ENCODE results near the gene ACBD3. TPM values are rescaled to one million over a fixed set of nuclear protein-coding genes. Genes with fewer than 3 reads are reported as not detected.
A peak's percentile ranks its signal among the peaks of the same experiment; 100 is the strongest.

The ACBD3 gene
- total RNA-seq, 1 donor: 72.0 TPM

GRCh38 chr1:226164154-226164553 lies 22.4 kb downstream of the ACBD3 start:
- TF ChIP-seq, protein P1, sequence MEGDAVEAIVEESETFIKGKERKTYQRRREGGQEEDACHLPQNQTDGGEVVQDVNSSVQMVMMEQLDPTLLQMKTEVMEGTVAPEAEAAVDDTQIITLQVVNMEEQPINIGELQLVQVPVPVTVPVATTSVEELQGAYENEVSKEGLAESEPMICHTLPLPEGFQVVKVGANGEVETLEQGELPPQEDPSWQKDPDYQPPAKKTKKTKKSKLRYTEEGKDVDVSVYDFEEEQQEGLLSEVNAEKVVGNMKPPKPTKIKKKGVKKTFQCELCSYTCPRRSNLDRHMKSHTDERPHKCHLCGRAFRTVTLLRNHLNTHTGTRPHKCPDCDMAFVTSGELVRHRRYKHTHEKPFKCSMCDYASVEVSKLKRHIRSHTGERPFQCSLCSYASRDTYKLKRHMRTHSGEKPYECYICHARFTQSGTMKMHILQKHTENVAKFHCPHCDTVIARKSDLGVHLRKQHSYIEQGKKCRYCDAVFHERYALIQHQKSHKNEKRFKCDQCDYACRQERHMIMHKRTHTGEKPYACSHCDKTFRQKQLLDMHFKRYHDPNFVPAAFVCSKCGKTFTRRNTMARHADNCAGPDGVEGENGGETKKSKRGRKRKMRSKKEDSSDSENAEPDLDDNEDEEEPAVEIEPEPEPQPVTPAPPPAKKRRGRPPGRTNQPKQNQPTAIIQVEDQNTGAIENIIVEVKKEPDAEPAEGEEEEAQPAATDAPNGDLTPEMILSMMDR (IDR thresholded peaks at IDR 0.05; ENCODE audit: insufficient read depth, low read length): no peak
- no peak for DNase-seq (ENCODE audit: low read depth)
- no peak overlapping the region for H3K4me3 ChIP-seq (ENCODE audit: low read depth, low read length)

DNA sequence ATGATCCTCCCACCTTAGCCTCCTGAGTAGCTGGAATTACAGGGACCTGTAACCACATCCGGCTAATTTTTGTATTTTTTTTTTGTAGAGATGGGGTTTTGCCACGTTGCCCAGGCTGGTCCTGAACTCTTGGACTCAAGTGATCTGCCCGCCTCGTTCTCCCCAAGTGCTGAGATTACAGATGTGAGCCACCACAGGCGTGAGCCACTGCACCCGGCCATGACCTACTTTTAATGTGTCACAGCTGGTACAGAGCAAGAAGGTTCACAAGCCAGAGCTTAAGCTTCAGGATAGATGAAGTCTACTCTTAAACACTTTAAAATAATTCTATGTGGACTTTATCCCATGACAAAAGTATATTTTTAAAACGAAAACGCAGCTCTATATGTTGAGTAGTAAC lies 23.6 kb downstream of the ACBD3 start:
- TF ChIP-seq, protein P1 (IDR thresholded peaks at IDR 0.05; ENCODE audit: insufficient read depth, low read length): no peak
- H3K4me3 ChIP-seq (ENCODE audit: low read depth, low read length): no peak overlapping the region
- no peak for DNase-seq (ENCODE audit: low read depth)

DNA sequence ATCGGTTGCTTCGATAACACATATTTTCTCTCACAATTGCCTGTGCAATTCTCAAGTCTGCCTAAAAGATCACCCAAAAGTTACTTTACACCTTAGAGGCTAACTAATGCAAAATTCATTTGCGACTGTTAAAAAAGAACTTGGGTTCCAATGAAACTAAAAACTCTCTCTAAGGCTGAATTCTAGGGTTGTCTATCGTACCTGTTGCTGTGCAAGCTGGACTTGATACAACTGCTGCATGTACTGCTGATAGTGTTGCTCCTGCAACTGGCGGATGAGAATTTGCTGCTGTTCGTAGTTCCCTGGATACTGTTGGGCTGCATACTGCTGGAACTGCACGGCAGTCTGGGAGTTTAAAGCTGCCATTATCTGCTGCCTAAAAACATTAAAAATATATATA lies 27.6 kb downstream of the ACBD3 start:
- no peak for DNase-seq (ENCODE audit: low read depth)
- no peak overlapping the region for H3K4me3 ChIP-seq (ENCODE audit: low read depth, low read length)
- TF ChIP-seq, protein P1 (IDR thresholded peaks at IDR 0.05; ENCODE audit: insufficient read depth, low read length): no peak

DNA sequence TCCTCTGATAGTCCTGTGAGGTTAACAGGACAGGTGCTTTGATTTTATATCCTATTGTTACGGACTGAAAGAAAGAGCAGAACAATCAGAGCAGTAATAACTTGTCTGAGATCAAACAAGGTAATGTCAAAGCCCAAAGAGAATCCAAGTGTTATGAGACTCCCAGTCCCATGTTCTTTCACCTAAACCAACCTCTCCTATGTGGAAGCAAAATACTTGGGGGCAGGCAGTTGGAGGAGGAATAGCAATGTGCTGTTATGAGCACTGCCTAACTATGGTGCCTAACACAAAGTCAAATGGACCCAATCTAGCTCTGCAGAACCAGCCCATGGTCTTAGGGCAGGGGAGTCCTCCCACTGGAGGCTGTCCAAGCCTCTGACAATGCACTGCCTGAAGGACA lies 28.1 kb downstream of the ACBD3 start:
- no peak for DNase-seq (ENCODE audit: low read depth)
- H3K4me3 ChIP-seq (ENCODE audit: low read depth, low read length): no peak overlapping the region
- TF ChIP-seq, protein P1 (IDR thresholded peaks at IDR 0.05; ENCODE audit: insufficient read depth, low read length): no peak

GRCh38 chr1:226157761-226158316 lies 28.7 kb downstream of the ACBD3 start:
- peak; percentile 81 for DNase-seq (ENCODE audit: low read depth)
- TF ChIP-seq, protein P1 (IDR thresholded peaks at IDR 0.05; ENCODE audit: insufficient read depth, low read length): no peak
- H3K4me3 ChIP-seq (ENCODE audit: low read depth, low read length): no peak overlapping the region

DNA sequence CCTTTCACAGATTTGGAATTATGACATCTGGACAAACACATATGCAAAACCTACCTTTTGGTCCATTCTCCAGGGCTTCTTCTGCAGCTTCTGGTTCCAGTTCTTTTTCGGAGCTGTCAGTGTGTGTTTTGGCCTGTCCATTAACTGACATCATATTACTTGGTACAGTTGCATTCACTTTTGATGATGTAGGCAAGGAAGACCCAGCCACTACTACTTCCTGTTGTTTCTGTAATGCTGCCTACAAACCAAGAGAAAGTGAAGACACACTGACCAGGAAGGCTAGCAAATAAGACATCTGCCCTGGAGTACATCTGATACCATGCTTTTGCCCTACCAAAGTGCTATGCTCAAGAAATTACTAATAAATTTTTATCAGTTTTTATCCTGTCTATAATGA lies 31.9 kb downstream of the ACBD3 start:
- H3K4me3 ChIP-seq (ENCODE audit: low read depth, low read length): no peak overlapping the region
- DNase-seq (ENCODE audit: low read depth): no peak
- TF ChIP-seq, protein P1 (IDR thresholded peaks at IDR 0.05; ENCODE audit: insufficient read depth, low read length): no peak

- no peak overlapping the region for H3K4me3 ChIP-seq (ENCODE audit: low read depth, low read length)
- TF ChIP-seq, protein P1 (IDR thresholded peaks at IDR 0.05; ENCODE audit: insufficient read depth, low read length): no peak
- DNase-seq (ENCODE audit: low read depth): no peak
These were observed 36.7 kb downstream of the ACBD3 start for GRCh38 chr1:226149806-226150205.
